Tibial nerve (tissue), 4 donors: ENCODE measurements around the gene CACNA1S. TPM values are rescaled to one million over a fixed set of nuclear protein-coding genes. Genes with fewer than 3 reads are reported as not detected.

Experiments
- DNase-seq, 2 donors: peaks; one replicate each; pipeline ENCODE4 v3.0.0-alpha.2; 2019; ENCODE audit warnings: low spot score in 2 of 2
- H3K27ac ChIP-seq, 4 donors: fragments of 200-600 bp; sonication (generic) in 3 of 4; one replicate each; pipeline ENCODE4 v1.5.1; 2017 to 2019; ENCODE audit warnings: mild to moderate bottlenecking in 1 of 4
- H3K27me3 ChIP-seq, 2 donors: fragments of 200-600 bp; sonication (generic) in 1 of 2; one replicate each; pipeline versions ENCODE4 v1.5.1 to v1.6.0; 2017 to 2019
- H3K36me3 ChIP-seq, 3 donors: fragments of 200-600 bp; sonication (generic); one replicate each; pipeline ENCODE4 v1.5.1; 2018 to 2019
- H3K4me1 ChIP-seq, 4 donors: fragments of 200-600 bp; sonication (generic) in 3 of 4; one replicate each; pipeline ENCODE4 v1.5.1; 2017 to 2019
- H3K4me3 ChIP-seq, 4 donors: fragments of 200-600 bp; sonication (generic) in 3 of 4; one replicate each; pipeline ENCODE4 v1.5.1; 2017 to 2019; ENCODE audit warnings: mild to moderate bottlenecking in 1 of 4, moderate library complexity in 1 of 4
- H3K9me3 ChIP-seq, 4 donors: fragments of 200-600 bp; sonication (generic) in 3 of 4; one replicate each; pipeline ENCODE4 v1.5.1; 2017 to 2019
- EP300 ChIP-seq, 2 donors: sonication (generic); formaldehyde crosslinking; IDR thresholded peaks; one replicate each; pipeline ENCODE4 v1.6.1; 2017; ENCODE audit warnings: antibody characterized with exemption in 2 of 2, mild to moderate bottlenecking in 1 of 2
- POLR2A ChIP-seq, 2 donors: fragments of 450-650 bp; IDR thresholded peaks; one replicate each; pipeline ENCODE4 v1.6.1; 2017; ENCODE audit warnings: antibody characterized with exemption in 2 of 2, mild to moderate bottlenecking in 2 of 2, moderate library complexity in 2 of 2
- WGBS, 2 donors: methylation state at CpG; one replicate each; pipeline ENCODE4 v1.1.5; 2018; 5-methylcytosine and 5-hydroxymethylcytosine counted together
- total RNA-seq, 4 donors: library from RNA; depleted of rRNA; stranded (reverse); fragments of >200 nt; gene quantifications; one replicate each; pipeline ENCODE4 v1.1.0, GENCODE V29; 2016
- TF ChIP-seq, protein P1 (sequence below), 5 experiments: fragments of 200-600 bp in 3 of 5; fragments of 450-650 bp in 2 of 5; sonication (generic) in 3 of 5; IDR thresholded peaks; one replicate each; pipeline ENCODE4 v1.5.1; 2016 to 2019; ENCODE audit warnings: antibody characterized with exemption in 5 of 5, mild to moderate bottlenecking in 3 of 5, moderate library complexity in 2 of 5

CACNA1S gene
- total RNA-seq, 4 donors from 2014 or later, result not detected

DNA sequence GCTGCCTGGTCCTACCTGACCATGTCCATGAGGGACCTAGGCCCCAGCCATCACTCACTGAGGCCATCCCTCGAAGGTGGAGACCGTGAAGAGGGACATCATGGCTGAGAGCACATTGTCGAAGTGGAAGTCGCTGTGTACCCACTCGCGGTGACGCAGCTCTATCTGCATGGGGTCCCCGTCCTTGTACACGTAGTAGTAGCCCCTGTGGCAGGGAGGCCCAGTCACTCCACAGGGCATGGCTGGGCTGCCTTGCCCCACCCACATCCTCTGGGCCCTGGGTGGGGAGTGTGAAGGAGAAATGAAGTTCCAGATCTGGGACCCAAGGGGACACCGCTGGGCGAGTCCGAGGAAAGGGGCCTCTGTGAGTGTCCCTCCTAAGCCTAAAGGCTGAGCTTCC lies 50.3 kb downstream of the CACNA1S start:
- no peaks in the 10 kb centered on the region for H3K27me3 ChIP-seq
- 92 to 95% methylated on average over 10 to 12 of the region's 12 CpGs for WGBS, 2 donors
- H3K27ac ChIP-seq, result no peak overlapping the region
- H3K36me3 ChIP-seq, result no peaks in the 10 kb centered on the region
- H3K4me1 ChIP-seq, result no peaks in the 10 kb centered on the region
- no peak for DNase-seq
- TF ChIP-seq, protein P1, sequence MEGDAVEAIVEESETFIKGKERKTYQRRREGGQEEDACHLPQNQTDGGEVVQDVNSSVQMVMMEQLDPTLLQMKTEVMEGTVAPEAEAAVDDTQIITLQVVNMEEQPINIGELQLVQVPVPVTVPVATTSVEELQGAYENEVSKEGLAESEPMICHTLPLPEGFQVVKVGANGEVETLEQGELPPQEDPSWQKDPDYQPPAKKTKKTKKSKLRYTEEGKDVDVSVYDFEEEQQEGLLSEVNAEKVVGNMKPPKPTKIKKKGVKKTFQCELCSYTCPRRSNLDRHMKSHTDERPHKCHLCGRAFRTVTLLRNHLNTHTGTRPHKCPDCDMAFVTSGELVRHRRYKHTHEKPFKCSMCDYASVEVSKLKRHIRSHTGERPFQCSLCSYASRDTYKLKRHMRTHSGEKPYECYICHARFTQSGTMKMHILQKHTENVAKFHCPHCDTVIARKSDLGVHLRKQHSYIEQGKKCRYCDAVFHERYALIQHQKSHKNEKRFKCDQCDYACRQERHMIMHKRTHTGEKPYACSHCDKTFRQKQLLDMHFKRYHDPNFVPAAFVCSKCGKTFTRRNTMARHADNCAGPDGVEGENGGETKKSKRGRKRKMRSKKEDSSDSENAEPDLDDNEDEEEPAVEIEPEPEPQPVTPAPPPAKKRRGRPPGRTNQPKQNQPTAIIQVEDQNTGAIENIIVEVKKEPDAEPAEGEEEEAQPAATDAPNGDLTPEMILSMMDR (IDR thresholded peaks at IDR 0.05), result no peak
- TF ChIP-seq EP300 (IDR thresholded peaks at IDR 0.05) (no peak), POLR2A (IDR thresholded peaks at IDR 0.05) (no peak)
- no peak overlapping the region for H3K4me3 ChIP-seq
- no peaks in the 10 kb centered on the region for H3K9me3 ChIP-seq

DNA sequence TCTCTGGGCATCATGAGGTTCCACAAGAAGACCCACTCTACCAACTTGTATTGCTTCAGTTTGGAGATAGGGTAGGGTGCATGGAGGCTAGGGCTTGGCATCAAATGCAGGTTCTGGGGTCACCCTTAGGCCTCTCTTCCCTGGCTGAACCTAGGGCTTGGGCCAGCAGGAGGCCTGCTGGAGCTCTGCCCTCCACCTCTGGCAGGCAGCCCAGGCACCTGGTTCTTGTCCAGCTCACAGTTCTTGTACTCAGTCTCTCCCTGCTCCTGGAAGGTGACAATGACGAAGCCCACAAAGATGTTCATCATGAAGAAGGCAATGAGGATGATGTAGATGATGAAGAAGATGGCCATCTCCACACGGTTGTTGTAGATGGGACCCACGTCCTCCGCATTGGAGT lies 51.2 kb downstream of the CACNA1S start:
- DNase-seq, result no peak
- H3K27ac ChIP-seq, result no peak overlapping the region
- WGBS, 2 donors, result 91 to 96% methylated on average over 4 of the region's 4 CpGs
- TF ChIP-seq EP300 (IDR thresholded peaks at IDR 0.05) (no peak), POLR2A (IDR thresholded peaks at IDR 0.05) (no peak)
- TF ChIP-seq, protein P1 (IDR thresholded peaks at IDR 0.05), result no peak
- H3K9me3 ChIP-seq, result no peaks in the 10 kb centered on the region
- no peak overlapping the region for H3K4me3 ChIP-seq
- no peaks in the 10 kb centered on the region for H3K27me3 ChIP-seq
- peaks cover 0 to 3% (median 0%) of the 10 kb centered on the region in 4 donors for H3K4me1 ChIP-seq
- no peaks in the 10 kb centered on the region for H3K36me3 ChIP-seq

DNA sequence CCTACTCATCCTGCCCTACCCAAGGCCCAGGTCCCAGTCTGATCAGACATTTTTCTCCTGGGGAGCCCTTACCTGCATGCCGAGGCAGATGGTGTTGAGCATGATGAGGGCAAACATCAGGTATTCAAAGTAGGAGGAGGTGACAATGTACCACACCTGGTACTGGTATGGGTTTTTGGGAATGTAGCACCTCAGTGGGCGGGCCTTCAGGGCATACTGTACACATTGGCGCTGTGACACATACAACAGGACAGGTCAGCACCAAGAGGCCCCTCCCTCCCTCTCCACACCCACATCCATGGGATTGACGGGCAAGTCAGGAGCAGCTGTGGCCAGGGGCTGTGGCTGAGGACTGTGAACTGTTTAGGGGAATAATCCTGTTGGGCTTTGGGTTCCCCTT lies 51.6 kb downstream of the CACNA1S start:
- Histone ChIP-seq H3K4me3 (no peak overlapping the region), H3K4me1 (peaks cover 0 to 8% (median 0%) of the 10 kb centered on the region in 4 donors), H3K9me3 (no peaks in the 10 kb centered on the region), H3K36me3 (no peaks in the 10 kb centered on the region), H3K27ac (no peak overlapping the region), H3K27me3 (no peaks in the 10 kb centered on the region)
- WGBS, 2 donors, result 87 to 93% methylated on average over 4 of the region's 4 CpGs
- DNase-seq, result no peak
- TF ChIP-seq POLR2A (IDR thresholded peaks at IDR 0.05), result no peak
- no peak for TF ChIP-seq EP300 (IDR thresholded peaks at IDR 0.05)
- TF ChIP-seq, protein P1 (IDR thresholded peaks at IDR 0.05), result no peak

DNA sequence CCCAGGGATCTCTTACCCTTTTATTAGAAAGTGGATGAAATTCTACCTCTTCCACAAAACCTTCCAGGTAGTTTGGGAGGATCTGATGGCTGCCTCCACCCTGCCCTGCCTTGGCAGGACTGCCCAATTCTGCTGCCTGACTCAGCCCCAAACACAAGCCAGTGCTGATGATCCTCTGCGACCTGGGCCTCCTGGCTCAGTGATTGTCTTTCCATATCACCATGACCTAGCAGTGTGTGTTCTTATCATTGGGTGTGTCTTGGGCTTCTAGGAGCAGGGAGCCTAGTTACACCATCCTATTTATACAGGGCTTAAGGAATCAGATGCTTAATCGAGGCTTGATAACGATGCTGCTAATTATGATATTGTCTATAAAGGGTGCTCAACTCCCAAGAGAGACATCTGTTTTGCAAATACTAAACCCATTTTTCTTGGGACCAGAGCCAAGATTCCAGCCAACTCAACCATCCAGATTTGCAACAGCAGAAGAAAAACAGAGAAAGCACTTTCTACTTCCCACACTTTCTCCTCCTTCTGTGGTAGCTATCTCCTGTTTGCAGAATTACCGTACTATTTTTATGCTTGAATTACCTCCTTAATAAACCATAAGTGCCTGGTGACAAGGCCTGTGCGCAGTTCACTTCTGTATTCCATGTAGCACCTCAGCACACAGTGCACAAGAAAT lies 52.2 kb downstream of the CACNA1S start:
- no peak for TF ChIP-seq POLR2A (IDR thresholded peaks at IDR 0.05)
- TF ChIP-seq, protein P1 (IDR thresholded peaks at IDR 0.05), result no peak
- TF ChIP-seq EP300 (IDR thresholded peaks at IDR 0.05), result no peak
- H3K4me1 ChIP-seq, result peaks cover 0 to 12% (median 0%) of the 10 kb centered on the region in 4 donors
- no peak for DNase-seq
- no peak overlapping the region for H3K27ac ChIP-seq
- 61 to 69% methylated on average over 5 of the region's 5 CpGs for WGBS, 2 donors
- H3K36me3 ChIP-seq, result no peaks in the 10 kb centered on the region
- H3K4me3 ChIP-seq, result no peak overlapping the region
- no peaks in the 10 kb centered on the region for H3K9me3 ChIP-seq
- no peaks in the 10 kb centered on the region for H3K27me3 ChIP-seq

DNA sequence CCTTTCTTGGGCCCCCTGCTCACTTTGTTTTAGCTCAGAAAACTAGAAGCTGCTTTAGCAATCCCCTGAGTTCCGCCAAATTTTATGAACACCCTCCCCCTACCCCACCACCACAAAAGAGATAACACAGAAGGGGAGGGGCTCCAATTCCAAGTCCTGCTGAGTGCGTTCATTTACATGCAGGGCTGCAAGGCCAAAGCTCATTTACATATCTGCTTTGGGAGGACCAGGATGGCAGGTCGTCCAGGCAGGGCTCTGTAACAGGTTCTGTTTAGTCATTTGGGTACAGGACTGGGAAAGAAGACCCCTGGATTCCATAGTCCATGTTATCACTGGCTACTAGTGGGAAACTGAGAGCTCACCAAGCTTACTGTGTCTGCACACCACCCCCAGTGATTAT lies 52.8 kb downstream of the CACNA1S start:
- Histone ChIP-seq H3K27me3 (no peaks in the 10 kb centered on the region), H3K4me1 (peaks cover 0 to 12% (median 0%) of the 10 kb centered on the region in 4 donors), H3K27ac (no peak overlapping the region), H3K4me3 (no peak overlapping the region), H3K36me3 (no peaks in the 10 kb centered on the region), H3K9me3 (no peaks in the 10 kb centered on the region)
- 81 to 82% methylated on average over 3 of the region's 3 CpGs for WGBS, 2 donors
- DNase-seq, result no peak
- TF ChIP-seq, protein P1 (IDR thresholded peaks at IDR 0.05), result no peak
- no peak for TF ChIP-seq EP300 (IDR thresholded peaks at IDR 0.05)
- TF ChIP-seq POLR2A (IDR thresholded peaks at IDR 0.05), result no peak
